NCI-H1092 (cell line): ENCODE measurements around the gene STX12.

Experiments
- DNase-seq: peaks from one replicate; lab custom pipeline; 2025; lab: John Stamatoyannopoulos, UW

STX12 gene

GRCh38 chr1:27772932-27773825, at the start of gene STX12:
Gene STX12 (plus strand): TSS chr1:27773219. CDS start chr1:27773308, 89 bp downstream.
- DNase-seq: peak; percentile 98

GRCh38 chr1:27724961-27725373, 48.1 kb upstream of the STX12 start:
- DNase-seq: peak; percentile 65

GRCh38 chr1:27725374-27726172, 47.4 kb upstream of the STX12 start, which contains the start of gene FAM76A:
Gene FAM76A (plus strand): TSS chr1:27725961. CDS start chr1:27726081, 120 bp downstream.
- DNase-seq: peak; percentile 100

- peak; percentile 69 for DNase-seq
Measured at GRCh38 chr1:27726173-27727044, 46.6 kb upstream of the STX12 start.

GRCh38 chr1:27727126-27727525, 45.9 kb upstream of the STX12 start:
- DNase-seq: no peak

- no peak for DNase-seq
Measured at GRCh38 chr1:27736252-27736651, 36.8 kb upstream of the STX12 start.

GRCh38 chr1:27741121-27741520, 31.9 kb upstream of the STX12 start:
- DNase-seq: no peak

- no peak for DNase-seq
Measured at GRCh38 chr1:27744556-27744955, 28.5 kb upstream of the STX12 start.

- no peak for DNase-seq
Measured at GRCh38 chr1:27745466-27745865, 27.6 kb upstream of the STX12 start.

- peak; percentile 6 for DNase-seq
Measured at GRCh38 chr1:27752360-27752759, 20.7 kb upstream of the STX12 start.

GRCh38 chr1:27755286-27755685, 17.7 kb upstream of the STX12 start:
- no peak for DNase-seq

- DNase-seq: no peak
Measured at GRCh38 chr1:27755865-27756264, 17.2 kb upstream of the STX12 start.

GRCh38 chr1:27759236-27759635, 13.8 kb upstream of the STX12 start:
- DNase-seq: no peak

- no peak for DNase-seq
Measured at GRCh38 chr1:27760426-27760825, 12.6 kb upstream of the STX12 start.

- DNase-seq: no peak
Measured at GRCh38 chr1:27762033-27762432, 11.0 kb upstream of the STX12 start.

GRCh38 chr1:27763358-27763757, 9.7 kb upstream of the STX12 start:
- DNase-seq: no peak

- no peak for DNase-seq
Measured at GRCh38 chr1:27770293-27770830, 2.7 kb upstream of the STX12 start.

- DNase-seq: no peak
Measured at GRCh38 chr1:27772036-27772931, 735 bp upstream of the STX12 start.

- no peak for DNase-seq
Measured at GRCh38 chr1:27773826-27774445, 917 bp downstream of the STX12 start.

GRCh38 chr1:27774654-27775053, 1.6 kb downstream of the STX12 start:
- DNase-seq: no peak
